ENCODE measurements around the gene EYS. TPM values are rescaled to one million over a fixed set of nuclear protein-coding genes. Genes with fewer than 3 reads are reported as not detected.
A peak's percentile ranks its signal among the peaks of the same experiment; 100 is the strongest.
"Not testable (repeated sequence)": the region's sequence is repeated elsewhere in the genome, so short reads cannot be mapped to it uniquely, and the experiment has no call there.

Gene EYS
- total RNA-seq, 1 experiment from 2014 or later: 0.87 TPM

DNA sequence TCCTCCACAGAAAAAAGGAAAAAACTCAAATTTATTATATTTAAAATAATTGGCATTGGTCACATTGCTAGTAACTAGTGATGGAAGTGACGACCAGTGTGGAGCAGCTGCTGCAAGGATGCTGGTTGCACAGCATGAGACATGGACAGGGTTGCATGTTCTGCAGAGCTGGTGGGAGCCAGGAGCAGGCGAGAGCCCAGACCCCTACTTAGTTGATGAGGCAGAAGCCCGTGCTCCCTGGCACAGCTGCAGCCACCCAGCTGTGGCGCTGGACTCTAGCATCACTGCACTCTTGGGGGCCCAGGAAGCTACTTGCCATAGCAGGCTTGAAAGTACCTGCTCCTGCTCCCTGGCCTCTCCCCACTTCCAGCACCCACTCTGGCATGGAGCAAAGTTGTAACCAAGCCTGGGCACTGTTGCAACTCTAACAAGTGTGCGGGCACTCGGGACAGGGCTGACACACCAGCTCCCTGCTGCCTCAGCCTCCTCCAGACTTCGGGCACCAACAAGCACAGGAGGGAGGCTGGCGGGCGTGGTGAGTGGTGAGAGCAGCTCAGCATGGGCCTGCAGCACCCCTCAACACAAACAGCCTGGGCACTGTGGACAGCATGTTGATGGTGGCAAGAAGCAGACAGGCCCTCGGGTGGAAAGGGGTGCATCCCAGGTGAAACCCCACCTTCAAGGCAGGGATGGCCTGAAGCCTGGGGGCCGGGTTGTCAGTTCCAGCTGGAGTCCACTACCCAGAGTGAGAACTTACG, 69.6 kb downstream of the EYS start:
- DNase-seq (ENCODE audit: low read depth): no peak

DNA sequence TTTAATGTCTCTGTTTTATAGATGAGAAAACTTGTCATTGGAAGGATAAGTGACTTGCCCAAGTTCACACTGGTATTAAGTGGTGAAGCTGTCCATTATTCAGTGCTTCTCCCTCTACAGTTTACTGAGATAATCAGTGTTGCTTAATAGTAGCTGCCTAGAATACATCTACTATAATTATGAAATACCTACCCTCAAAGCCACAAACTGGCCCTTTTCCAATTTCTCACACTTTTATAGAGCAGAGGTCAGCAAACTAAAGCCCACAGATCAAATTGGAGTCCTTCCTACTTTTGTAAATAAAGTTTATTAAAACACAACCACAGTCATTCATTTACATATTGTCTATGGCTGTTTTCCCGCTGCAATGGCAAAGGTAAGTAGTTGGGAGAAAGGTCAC, 73.5 kb downstream of the EYS start:
- peak; percentile 10 for DNase-seq (ENCODE audit: low read depth)

DNA sequence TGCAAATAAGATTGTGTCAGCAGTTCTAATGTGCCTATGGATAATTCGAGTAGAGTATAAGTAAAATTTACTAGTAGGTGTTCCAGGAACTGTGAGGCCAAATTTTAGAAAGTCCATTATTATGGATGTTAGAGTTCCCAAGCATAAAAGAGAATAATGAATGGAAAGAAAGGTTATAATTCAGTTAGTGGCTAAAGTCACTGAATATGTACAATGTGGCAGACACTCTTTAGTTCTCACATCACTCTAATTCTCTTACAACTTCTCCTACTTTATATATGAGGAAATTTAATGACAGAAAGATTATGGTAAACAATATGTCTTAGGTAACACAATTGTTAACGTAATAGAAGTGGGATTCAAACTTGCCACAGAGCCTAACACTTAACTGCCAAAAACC, 75.3 kb downstream of the EYS start:
- no peak for DNase-seq (ENCODE audit: low read depth)

DNA sequence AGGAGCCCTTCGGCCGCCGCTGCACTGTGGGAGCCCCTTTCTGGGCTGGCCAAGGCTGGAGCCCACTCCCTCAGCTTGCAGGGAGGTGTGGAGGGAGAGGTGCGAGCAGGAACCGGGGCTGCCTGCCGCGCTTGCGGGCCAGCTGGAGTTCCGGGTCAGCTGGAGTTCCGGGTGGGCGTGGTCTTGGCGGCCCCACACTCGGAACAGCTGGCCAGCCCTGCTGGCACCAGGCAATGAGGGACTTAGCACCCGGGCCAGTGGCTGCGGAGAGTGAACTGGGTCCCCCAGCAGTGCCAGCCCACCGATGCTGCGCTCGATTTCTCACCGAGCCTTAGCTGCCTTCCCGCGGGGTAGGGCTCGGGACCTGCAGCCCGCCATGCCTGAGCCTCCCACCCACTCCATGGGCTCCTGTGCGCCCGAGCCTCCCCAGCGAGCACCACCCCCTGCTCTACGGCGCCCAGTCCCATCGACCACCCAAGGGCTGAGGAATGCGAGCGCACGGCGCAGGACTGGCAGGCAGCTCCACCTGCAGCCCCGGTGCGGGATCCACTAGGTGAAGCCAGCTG, 79.5 kb downstream of the EYS start:
- not testable (repeated sequence) for DNase-seq (ENCODE audit: low read depth)

DNA sequence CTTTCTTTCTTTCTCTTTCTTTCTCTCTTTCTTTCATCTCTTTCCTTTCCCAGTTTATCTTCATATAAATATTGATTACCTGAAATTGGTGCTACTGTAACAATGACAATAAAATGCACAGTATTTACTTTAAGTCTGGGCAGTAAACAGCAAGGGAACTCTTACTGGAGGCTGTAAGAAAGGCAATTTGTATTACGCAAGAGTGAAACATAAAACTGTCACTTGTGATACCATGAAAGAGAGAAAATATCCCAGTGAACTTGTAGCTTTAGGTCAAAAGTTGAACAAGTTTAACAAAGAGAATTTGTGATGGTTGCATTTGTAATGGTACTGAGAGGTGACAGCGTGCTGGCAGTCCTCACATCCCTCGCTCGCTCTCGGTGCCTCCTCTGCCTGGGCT, 80.0 kb downstream of the EYS start:
- no peak for DNase-seq (ENCODE audit: low read depth)

DNA sequence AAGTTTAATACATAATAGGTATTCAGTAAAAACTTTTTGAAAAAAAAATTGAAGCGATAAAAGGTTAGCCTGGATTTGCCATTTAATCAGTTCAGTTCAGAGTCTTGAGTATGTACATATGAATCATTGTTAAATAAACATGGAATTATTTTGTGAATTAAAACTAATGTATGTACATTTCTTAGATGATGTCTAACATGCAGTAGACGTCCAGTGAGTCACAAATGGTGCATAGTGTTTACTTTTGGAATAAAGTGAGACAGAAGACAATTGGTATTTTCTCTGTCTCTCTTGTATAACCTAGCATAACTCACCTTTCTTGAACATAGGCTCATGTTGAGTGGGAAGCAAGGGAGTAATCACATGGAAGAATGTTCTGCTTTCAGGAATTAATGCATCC, 83.5 kb downstream of the EYS start:
- no peak for DNase-seq (ENCODE audit: low read depth)

DNA sequence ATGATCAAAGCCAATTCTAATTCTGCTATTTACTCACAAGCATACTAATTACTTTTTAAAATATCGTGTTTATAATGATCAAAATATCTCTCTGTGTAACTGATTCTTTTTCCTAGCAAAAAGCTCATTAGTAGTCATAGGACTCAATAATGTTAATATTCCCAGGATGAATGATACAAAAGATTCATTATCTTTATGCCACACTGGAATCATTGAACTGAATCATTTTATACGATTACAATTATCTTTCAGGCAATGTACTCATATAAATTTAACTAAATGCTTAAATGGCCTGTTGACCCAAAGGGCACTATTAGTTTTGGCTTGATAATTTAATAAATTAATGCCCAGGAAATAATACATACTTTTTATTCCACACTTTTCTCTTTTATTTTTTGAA, 96.3 kb downstream of the EYS start:
- no peak for DNase-seq (ENCODE audit: low read depth)

DNA sequence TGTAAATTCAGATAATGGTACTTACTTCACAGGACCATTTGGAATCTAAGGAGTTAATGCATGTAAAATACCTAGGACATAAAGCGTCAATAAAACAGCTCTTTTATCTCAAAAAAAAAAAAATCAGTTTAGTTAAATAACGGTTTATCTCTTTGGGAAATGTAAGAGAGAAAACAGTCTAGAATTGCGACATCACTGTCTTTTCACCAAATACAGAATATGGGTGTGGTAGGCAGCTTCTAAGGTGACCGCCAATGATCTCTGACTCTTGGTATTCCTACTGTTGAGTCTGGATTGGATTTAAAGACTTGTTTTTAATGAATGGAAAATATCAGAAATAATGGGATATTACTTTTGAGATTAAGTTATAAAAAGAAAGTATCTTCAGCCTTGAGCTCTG, 111.5 kb downstream of the EYS start:
- DNase-seq (ENCODE audit: low read depth): no peak

DNA sequence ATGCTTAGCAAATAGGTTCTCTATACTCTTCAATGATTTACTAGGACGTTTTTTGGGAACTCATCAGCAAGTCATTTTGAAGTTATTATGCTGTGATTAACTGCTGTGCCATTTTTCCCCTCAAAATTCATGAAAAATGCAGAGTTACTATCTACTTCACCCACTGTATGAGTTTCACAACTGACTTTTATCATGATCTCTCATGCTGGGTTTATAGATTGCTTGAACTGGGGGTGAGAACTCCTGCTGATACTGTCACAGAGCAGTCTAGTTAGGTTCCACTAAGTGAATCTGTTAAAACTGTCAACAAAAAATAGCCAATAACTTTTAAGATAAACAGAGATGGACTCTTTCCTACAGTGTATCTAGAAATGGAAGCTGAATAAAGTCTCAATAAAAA, 136.7 kb downstream of the EYS start:
- DNase-seq (ENCODE audit: low read depth): no peak

DNA sequence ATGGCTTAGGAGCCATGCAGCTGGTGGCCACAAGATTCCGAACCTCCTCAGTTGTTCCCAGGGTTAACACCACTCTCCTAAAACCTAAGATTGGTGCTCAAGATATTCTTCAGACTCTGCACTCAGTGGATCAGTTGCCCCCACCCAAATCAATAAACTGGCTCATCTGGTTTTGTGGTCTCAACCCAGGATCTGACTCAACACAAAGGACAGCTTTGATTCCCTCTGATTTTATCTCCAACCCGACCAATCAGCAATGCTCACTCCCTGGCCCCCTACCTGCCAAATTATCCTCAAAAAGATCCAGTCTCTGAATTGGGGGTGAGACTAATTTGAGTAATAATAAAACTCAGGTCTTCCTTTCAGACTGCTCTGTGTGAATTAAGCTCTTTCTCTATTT, 137.5 kb downstream of the EYS start:
- no peak for DNase-seq (ENCODE audit: low read depth)

DNA sequence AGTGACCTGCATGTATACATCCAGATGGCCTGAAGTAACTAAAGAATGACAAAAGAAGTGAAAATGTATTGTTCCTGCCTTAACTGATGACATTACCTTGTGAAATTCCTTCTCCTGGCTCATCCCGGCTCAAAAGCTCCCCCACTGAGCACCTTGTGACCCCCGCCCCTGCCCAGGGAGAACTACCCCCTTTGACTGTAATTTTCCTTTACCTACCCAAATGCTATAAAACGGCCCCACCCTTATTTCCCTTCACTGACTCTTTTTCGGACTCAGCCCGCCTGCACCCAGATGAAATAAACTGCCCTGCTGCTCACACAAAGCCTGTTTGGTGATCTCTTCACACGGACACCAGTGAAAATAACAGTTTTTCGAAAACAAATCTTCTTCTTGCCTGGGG, 138.0 kb downstream of the EYS start:
- DNase-seq (ENCODE audit: low read depth): not testable (repeated sequence)

DNA sequence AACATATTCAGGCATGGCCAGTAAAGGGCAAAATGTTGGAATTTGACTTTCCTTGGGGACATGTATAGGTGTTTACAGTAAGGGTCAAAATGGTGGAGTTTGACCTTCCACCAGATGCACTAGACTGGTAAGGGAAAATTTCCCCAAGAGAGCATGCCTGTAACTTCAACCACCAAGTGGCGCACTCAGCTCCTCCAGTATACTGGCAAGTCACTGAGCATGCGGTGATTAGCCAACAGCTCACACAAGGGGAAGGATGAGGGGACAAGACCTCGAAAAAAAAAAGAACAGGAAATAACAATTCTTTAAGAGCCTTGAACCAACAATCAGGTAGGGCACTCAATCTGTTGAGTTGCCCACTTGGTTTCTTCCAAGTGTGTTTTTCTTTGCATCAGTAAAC, 140.9 kb downstream of the EYS start:
- DNase-seq (ENCODE audit: low read depth): no peak

DNA sequence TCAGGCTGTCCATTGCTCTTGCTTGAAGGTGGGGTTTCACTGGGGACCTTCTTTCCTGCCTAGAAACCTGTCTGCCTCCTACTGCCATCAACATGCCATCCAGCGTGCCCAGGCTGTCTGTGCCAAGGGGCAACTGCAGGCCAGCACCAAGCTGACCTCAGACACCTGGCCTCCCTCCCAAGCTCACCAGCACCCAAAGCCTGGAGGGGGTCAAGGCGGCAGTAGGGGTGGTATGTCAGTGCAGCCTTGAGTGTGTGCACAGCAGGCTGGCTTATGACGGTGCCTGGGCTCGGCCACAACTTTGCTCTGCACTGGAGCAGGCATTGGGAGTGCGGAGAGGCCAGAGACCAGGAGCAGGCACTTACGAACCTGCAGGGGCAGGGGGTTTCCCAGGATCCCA, 149.0 kb downstream of the EYS start:
- DNase-seq (ENCODE audit: low read depth): no peak

DNA sequence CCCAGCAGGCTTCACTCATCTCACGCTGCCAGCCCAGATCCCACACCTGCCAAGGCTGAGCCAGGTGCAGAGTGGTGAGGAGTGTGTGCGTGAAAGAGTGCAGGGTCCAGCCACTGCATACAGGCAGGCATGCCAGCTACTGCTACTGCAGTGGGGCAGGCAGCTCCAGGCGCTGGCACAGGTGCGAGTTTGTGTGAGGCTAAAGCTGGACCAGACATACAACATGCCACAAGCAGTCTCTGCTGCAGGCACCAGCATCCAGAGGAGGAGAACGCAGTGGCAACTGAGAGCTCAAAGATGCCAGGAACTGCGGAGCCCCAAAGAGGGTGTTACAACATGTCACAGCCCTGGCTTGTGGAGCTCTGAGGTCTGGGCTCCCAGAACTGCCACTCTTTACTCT, 149.8 kb downstream of the EYS start:
- DNase-seq (ENCODE audit: low read depth): no peak

DNA sequence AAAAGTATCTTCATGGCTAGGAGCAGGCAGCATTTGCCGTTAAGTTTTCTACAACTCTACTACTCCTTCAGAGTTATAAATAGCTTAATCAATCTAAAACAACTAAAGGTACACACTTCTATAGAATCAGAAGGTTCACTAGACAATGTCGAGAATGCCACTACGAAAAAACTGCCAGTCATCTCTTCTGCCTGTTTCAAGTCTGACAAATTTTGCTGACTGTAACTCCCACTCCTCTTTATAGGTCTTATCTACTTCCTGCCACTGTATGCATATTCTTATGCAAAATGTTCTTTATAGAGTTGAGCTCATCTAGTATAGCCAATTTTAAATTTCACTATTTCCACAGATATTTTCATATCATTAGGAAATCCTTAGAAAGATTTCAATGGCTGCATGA, 160.1 kb downstream of the EYS start:
- no peak for DNase-seq (ENCODE audit: low read depth)

DNA sequence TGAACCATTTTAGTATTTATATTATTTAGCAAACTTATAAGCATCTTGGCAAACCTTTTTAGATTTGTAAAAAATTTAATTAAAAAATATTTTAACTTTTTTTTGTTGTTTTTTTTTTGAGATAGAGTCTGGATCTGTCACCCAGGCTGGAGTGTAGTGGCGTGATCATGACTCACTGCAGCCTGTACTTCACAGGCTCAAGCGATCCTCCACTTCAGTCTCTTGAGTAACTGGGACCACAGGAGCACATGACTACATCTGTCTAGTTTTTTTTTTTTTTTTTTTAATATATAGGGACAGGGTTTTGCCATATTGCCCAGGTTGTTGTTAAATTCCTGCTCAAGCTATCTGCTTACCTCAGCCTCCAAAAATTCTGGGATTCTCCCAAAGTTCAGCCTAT, 161.1 kb downstream of the EYS start:
- DNase-seq (ENCODE audit: low read depth): peak; percentile 18

DNA sequence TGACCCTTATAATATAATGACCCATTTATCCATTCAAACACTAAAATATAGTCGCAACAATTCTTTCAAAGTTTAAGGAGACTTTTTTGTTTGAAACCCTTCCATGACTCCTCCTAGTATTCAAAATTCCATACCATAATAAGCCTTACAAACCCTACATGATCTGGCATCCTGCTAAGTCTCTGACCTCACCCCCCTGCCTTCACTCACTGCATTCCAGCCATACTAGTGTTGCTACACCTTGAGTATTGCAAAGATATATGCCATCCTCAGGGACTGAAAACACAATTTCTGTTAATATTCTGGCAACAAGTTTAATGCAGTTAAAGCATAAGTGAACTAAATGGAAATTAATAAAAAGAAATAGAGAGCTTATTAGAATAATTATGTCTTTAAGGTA, 168.4 kb downstream of the EYS start:
- no peak for DNase-seq (ENCODE audit: low read depth)

DNA sequence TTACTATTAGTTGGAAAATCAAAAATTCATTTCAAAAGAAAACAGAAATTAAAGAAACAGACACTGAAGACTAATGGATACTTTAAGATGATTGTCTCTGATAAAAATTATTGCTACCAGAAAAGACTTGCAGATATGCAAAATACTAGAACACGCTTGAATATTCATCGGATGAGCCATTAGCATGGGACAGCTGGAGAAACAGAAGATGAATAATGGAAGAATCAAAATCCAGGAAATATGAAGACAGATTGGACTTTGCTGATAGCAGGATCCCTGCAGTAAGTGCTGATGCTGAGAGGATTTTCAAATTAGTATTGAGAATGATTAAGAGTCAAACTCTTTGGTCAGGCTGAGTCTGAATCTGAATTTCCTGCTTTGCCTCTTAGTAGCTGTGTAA, 169.4 kb downstream of the EYS start:
- DNase-seq (ENCODE audit: low read depth): no peak

DNA sequence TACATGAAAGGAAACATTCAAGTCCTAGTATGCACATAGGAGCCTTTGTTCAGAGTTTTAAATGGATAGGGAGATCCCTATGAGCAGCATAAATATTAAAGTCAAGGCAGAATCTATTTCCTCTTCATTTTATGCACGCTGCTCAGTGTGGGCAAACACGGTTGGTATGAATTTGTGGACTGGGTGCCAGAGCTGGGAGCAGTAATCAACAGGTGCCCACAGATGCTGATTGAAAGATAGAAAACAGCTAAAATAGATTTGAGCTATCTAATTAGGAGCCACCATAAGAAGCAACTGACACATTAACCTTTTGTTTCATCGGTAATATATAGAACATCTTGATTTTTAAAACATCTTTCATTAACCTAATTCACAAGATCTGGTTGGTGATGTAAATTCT, 175.5 kb downstream of the EYS start:
- DNase-seq (ENCODE audit: low read depth): no peak

DNA sequence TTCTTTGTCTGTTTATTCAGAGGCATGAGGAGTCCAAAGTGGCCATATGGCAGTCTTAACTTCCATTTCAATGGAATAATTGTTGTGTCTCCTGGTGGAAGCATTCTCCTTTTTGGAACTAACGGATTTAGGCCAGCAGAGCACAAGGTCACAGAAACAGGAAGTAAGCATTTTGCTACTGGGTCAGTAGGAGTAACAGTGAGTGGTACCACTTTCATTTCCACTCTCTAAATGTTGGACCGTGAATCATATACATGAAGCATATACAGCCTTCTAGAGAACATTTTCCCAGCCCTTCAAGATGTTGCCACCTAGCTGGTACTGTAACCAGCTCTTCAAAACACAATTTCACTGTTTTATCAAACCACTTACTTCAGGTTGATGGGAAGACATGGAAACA, 182.8 kb downstream of the EYS start:
- DNase-seq (ENCODE audit: low read depth): peak; percentile 2

DNA sequence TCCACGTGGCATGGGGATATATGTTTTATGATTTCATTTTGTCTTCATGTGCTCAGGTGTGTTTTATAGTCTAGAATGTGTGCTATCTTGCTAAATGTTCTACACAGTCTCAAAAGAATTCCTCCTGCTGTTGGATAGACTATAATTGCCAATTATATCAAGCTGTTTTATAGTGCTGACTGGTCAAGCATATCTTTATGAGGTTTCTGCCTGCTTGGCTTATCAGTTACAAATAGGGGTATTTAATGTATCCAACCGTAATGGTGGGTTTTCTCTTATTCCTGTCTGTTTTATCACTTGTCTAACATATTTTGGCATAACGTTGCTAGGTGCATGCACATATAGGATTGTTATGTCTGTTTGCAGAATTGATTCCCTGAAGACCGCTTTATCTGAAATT, 201.3 kb downstream of the EYS start:
- DNase-seq (ENCODE audit: low read depth): no peak

DNA sequence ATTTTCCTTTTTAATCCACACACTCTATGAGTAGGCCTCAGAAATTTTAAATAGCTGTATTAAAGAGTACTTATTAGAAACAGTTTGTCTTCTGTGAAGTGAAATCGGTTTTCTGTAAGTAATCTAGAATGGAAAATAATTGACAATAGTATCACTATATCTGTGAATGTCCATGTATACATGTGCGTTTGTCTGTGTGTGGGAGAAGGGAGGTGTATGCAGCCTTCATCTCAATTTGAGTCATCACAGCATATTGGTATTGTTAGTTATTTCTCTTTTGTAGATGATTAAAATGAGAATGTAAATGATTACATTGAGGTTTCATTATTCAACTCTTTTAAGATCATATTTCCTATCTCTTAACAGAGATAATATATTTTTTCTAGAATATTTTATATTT, 206.0 kb downstream of the EYS start:
- no peak for DNase-seq (ENCODE audit: low read depth)

DNA sequence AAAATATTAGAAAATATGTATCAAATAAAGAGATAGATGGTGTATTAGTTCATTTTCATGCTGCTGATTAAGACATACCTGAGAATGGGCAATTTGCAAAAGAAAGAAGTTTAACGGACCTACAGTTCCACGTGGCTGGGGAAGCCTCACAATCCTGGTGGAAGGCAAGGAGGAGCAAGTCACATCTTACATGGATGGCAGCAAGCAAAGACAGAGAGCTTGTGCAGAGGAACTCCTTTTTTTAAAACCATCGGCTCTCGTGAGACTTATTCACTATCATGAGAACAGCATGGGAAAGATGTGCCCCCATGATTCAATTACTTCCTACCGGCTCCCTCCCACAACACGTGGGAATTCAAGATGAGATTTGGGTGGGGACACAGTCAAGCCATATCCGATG, 223.4 kb downstream of the EYS start:
- DNase-seq (ENCODE audit: low read depth): not testable (repeated sequence)

DNA sequence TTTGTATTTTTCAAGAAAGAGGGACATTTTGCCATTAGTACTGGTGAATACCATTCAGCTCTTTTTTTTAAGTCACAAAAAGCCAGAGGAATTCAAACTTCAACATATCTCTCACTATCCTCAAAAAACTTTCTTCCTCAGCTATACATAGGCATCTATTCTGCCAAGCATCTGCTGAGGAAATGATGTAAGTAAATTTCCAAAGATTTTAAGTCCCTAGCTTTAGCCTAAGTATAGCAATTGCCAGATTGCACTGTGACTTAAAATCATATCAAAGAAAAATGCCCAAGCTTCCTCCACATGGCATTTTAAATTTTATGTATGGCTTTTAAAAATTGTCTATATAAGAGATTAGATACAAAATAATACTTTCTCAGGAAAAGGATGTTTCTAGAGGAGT, 237.4 kb downstream of the EYS start:
- DNase-seq (ENCODE audit: low read depth): no peak

Measured in HT1080 (cell line).